HepG2 (cell line): ENCODE data around the gene ZNF786. TPM values are rescaled to one million over a fixed set of nuclear protein-coding genes. Genes with fewer than 3 reads are reported as not detected.

Experiments used
- ATAC-seq: fragments of 200-7000 bp; cut with Tn5 transposase; 3 replicates; pipeline ENCODE4 v1.9.1; 2020; ENCODE audit warnings: mild to moderate bottlenecking, moderate library complexity
- BruUV-seq: library from RNA; stranded (reverse); fragments of 400-500 nt; replicated peaks from 2 replicates; lab custom pipeline; 2021; lab: Mats Ljungman, UMichigan
- CTCF ChIA-PET: fragments of 300-600 bp; formaldehyde crosslinking; extraction: SDS; loops from one replicate; lab custom pipeline; 2021; ENCODE audit warnings: low total read pairs, inconsistent platforms, low intra/inter-chr PET ratio; lab: Yijun Ruan, JAX
- POLR2A ChIA-PET: fragments of 350-600 bp; sonication (Branson Sonifier 250); formaldehyde crosslinking; loops from one replicate; lab custom pipeline; 2020; ENCODE audit warnings: antibody characterized with exemption, inconsistent platforms; lab: Yijun Ruan, JAX
- DNase-seq: peaks from one replicate; pipeline ENCODE4 v3.0.0-alpha.2; 2015; ENCODE audit warnings: low spot score
- FAIRE-seq: peaks from 3 replicates; lab custom pipeline; 2011; peaks lifted over from hg19 to GRCh38; lab: Jason Lieb, UNC
- H2AFZ ChIP-seq: one replicate; pipeline ENCODE4 v1.6.1; 2011; ENCODE audit warnings: low read length, inconsistent platforms
- H3K27ac ChIP-seq: fragments of 300-600 bp; 3 replicates; pipeline ENCODE4 v1.8.0; 2011; ENCODE audit warnings: mixed run types, mild to moderate bottlenecking, mixed read lengths, low read length, inconsistent platforms; ENCODE audit not compliant: insufficient read depth; ENCODE audit errors: extremely low read length
- H3K27me3 ChIP-seq, 2 experiments: fragments of 200-600 bp in 1 of 2; 2 replicates in 1 of 2; 3 replicates in 1 of 2; pipeline versions ENCODE4 v1.6.0 to v1.8.0; 2011; ENCODE audit warnings: low read length in 2 of 2, mild to moderate bottlenecking in 2 of 2, moderate library complexity in 2 of 2, inconsistent platforms in 1 of 2; ENCODE audit not compliant: insufficient read depth in 2 of 2, control insufficient read depth in 1 of 2
- H3K36me3 ChIP-seq, 2 experiments: fragments of 200-600 bp in 1 of 2; replicated peaks in 1 of 2; 2 replicates in 1 of 2; 3 replicates in 1 of 2; pipeline versions ENCODE4 v1.5.1 to v1.8.0; 2011; ENCODE audit warnings: low read length in 2 of 2, inconsistent platforms in 1 of 2; ENCODE audit not compliant: insufficient read depth in 2 of 2, control insufficient read depth in 1 of 2
- H3K4me1 ChIP-seq: 2 replicates; pipeline ENCODE4 v1.5.1; 2012; ENCODE audit warnings: low read length, inconsistent platforms; ENCODE audit not compliant: insufficient read depth
- H3K4me2 ChIP-seq: 2 replicates; pipeline ENCODE4 v1.6.0; 2011; ENCODE audit warnings: low read depth, low read length, inconsistent platforms
- H3K4me3 ChIP-seq, 3 experiments: fragments of 200-600 bp in 1 of 3; sonication (generic), shearing (Covaris generic) in 1 of 3; replicated peaks in 1 of 3; 2 replicates each; pipeline ENCODE4 v1.5.1; 2011 to 2016; ENCODE audit warnings: low read length in 3 of 3, inconsistent platforms in 2 of 3, low read depth in 2 of 3, mild to moderate bottlenecking in 2 of 3, control low read depth in 1 of 3, mixed read lengths in 1 of 3; ENCODE audit not compliant: insufficient read depth in 1 of 3
- H3K79me2 ChIP-seq: one replicate; pipeline ENCODE4 v1.6.1; 2011; ENCODE audit warnings: low read length, inconsistent platforms; ENCODE audit not compliant: insufficient read depth
- H3K9ac ChIP-seq: 2 replicates; pipeline ENCODE4 v1.6.0; 2011; ENCODE audit warnings: mild to moderate bottlenecking, low read depth, low read length, inconsistent platforms; ENCODE audit not compliant: insufficient read depth
- H3K9me3 ChIP-seq: 2 replicates; pipeline ENCODE4 v1.5.1; 2012; ENCODE audit warnings: mild to moderate bottlenecking, low read length
- H4K20me1 ChIP-seq: 2 replicates; pipeline ENCODE4 v1.6.0; 2011; ENCODE audit warnings: inconsistent platforms, mild to moderate bottlenecking, low read length, moderate library complexity; ENCODE audit not compliant: insufficient read depth
- AFF4 ChIP-seq: sonication (generic); formaldehyde crosslinking; IDR thresholded peaks from 2 replicates; pipeline ENCODE4 v1.4.0; 2020; ENCODE audit warnings: missing genetic modification reagents
- DNMT1 ChIP-seq: sonication (generic); formaldehyde crosslinking; IDR thresholded peaks from 2 replicates; pipeline ENCODE4 v1.5.1; 2020; ENCODE audit warnings: mild to moderate bottlenecking, missing genetic modification reagents
- DRAP1 ChIP-seq: IDR thresholded peaks from 2 replicates; pipeline ENCODE4 v1.6.1; 2016; ENCODE audit warnings: missing genetic modification reagents, missing compliant biosample characterization
- KDM5B ChIP-seq: sonication (generic); formaldehyde crosslinking; IDR thresholded peaks from 2 replicates; pipeline ENCODE4 v1.4.0; 2020; ENCODE audit warnings: missing genetic modification reagents, mild to moderate bottlenecking, borderline replicate concordance
- NCOA2 ChIP-seq: sonication (generic); formaldehyde crosslinking; IDR thresholded peaks from 2 replicates; pipeline ENCODE4 v1.8.0; 2022; ENCODE audit warnings: inconsistent platforms
- RFXAP ChIP-seq: sonication (generic); formaldehyde crosslinking; IDR thresholded peaks from 2 replicates; pipeline ENCODE4 v1.4.0; 2020; ENCODE audit warnings: missing genetic modification reagents, borderline replicate concordance
- SMYD3 ChIP-seq: sonication (generic); formaldehyde crosslinking; IDR thresholded peaks from 2 replicates; pipeline ENCODE4 v1.8.1; 2023; ENCODE audit warnings: mild to moderate bottlenecking, missing genetic modification reagents
- STAT5B ChIP-seq: sonication (generic); formaldehyde crosslinking; IDR thresholded peaks from 2 replicates; pipeline ENCODE4 v1.4.0; 2020; ENCODE audit warnings: missing genetic modification reagents
- TCF12 ChIP-seq, 2 experiments: fragments of 450-650 bp in 1 of 2; sonication (generic) in 1 of 2; formaldehyde crosslinking in 1 of 2; IDR thresholded peaks; 2 replicates each; pipeline versions ENCODE4 v1.6.1 to v1.8.0; 2017 to 2022; ENCODE audit warnings: antibody characterized with exemption in 1 of 2, mild to moderate bottlenecking in 1 of 2, missing genetic modification reagents in 1 of 2, moderate library complexity in 1 of 2
- TSC22D2 ChIP-seq: sonication (generic); formaldehyde crosslinking; IDR thresholded peaks from 2 replicates; pipeline ENCODE4 v1.5.1; 2020; ENCODE audit warnings: missing genetic modification reagents, mild to moderate bottlenecking, borderline replicate concordance
- ZC3H13 ChIP-seq: sonication (generic); formaldehyde crosslinking; IDR thresholded peaks from 2 replicates; pipeline ENCODE4 v1.8.1; 2023; ENCODE audit warnings: mild to moderate bottlenecking, missing genetic modification reagents, moderate library complexity
- ZNF331 ChIP-seq: sonication (generic); formaldehyde crosslinking; IDR thresholded peaks from 2 replicates; pipeline ENCODE4 v1.4.0; 2020; ENCODE audit warnings: missing genetic modification reagents
- ZNF564 ChIP-seq: sonication (generic); formaldehyde crosslinking; IDR thresholded peaks from 2 replicates; pipeline ENCODE4 v1.8.1; 2023; ENCODE audit warnings: mild to moderate bottlenecking, missing genetic modification reagents
- ZSCAN20 ChIP-seq: sonication (generic); formaldehyde crosslinking; IDR thresholded peaks from 2 replicates; pipeline ENCODE4 v1.4.0; 2020; ENCODE audit warnings: missing genetic modification reagents, mild to moderate bottlenecking, borderline replicate concordance
- ZSCAN22 ChIP-seq: sonication (generic); formaldehyde crosslinking; IDR thresholded peaks from 2 replicates; pipeline ENCODE4 v1.4.0; 2020; ENCODE audit warnings: mild to moderate bottlenecking, missing genetic modification reagents
- WGBS: methylation state at CpG from one replicate; pipeline ENCODE4 v1.1.6; 2017; ENCODE audit warnings: low lambda C conversion rate; 5-methylcytosine and 5-hydroxymethylcytosine counted together
- in situ Hi-C: cut with HindIII; loops from 2 replicates; pipeline ENCODE4 v1.10.0; 2017; ENCODE audit warnings: low pct_unique_long_range_greater_than_20kb; ENCODE audit not compliant: extremely low pct_ligation_motif_present
- intact Hi-C: fragments of 100-400 bp; cut with micrococcal nuclease; formaldehyde crosslinking; loops from one replicate; pipeline ENCODE4 v1.10.0; 2022; ENCODE audit not compliant: unreplicated experiment
- polyA plus RNA-seq, 8 experiments: library from polyadenylated mRNA; depleted of rRNA in 3 of 8; stranded (reverse) in 7 of 8; unstranded in 1 of 8; fragments of >200 nt; fragmentation: Illumina TruSeq in 4 of 8; extraction: Trizol in 4 of 8; gene quantifications; 2 replicates each; pipeline versions ENCODE4 v1.2.1 to v1.2.3, GENCODE V29; 2011 to 2016; ENCODE audit warnings: low read depth in 4 of 8, missing spikeins in 1 of 8, mixed read lengths in 1 of 8; ENCODE audit not compliant: insufficient read depth in 1 of 8
- total RNA-seq, 5 experiments: library from RNA; depleted of rRNA; stranded (reverse); fragments of >200 nt; fragmentation: Illumina TruSeq; extraction: Trizol; gene quantifications; 2 replicates each; pipeline ENCODE4 v1.2.3, GENCODE V29; 2016; ENCODE audit warnings: low read depth in 1 of 5

The ZNF786 gene
- total and polyA plus RNA-seq, 2 of the 13 experiments (the other 11 are each of a cell fraction or from before 2014, with no cell fraction given): 2.0 to 4.0 TPM

DNA sequence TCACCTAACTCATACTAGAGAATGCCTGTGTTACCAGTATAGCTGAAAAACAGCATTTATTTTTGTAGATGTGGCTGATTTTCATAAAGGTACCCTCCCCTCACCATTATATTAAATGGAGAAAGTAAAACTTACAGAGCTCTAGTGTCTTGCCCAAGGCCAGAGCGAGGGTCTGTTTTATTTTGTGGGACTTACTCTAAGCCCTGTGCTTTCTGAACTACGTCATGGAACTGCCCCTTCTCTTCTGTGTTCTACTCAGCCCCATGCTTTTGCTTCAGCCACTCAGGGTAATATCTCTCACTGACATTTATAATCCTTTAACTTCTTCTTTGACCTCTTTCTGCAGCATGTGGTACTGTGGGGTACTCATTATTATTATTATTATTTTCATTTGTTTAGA, 10.3 kb upstream of the ZNF786 start:
- no peak for ATAC-seq
- POLR2A ChIA-PET: no interaction called here
- no peaks in the 10 kb centered on the region for H3K36me3 ChIP-seq
- H3K4me2 ChIP-seq: no peak overlapping the region
- no peak for FAIRE-seq
- TF ChIP-seq STAT5B (CRISPR knock-in tag) (no peak), AFF4 (CRISPR knock-in tag) (no peak), TCF12 (IDR thresholded peaks at IDR 0.05) (no peak), TCF12 (CRISPR knock-in tag; IDR thresholded peaks at IDR 0.05) (no peak), NCOA2 (CRISPR knock-in tag) (no peak), SMYD3 (CRISPR knock-in tag) (no peak), ZSCAN20 (CRISPR knock-in tag) (no peak), TSC22D2 (CRISPR knock-in tag) (no peak), ZNF331 (no peak), ZC3H13 (no peak), KDM5B (no peak), ZNF564 (CRISPR knock-in tag) (no peak), DRAP1 (CRISPR knock-in tag) (no peak), RFXAP (no peak), DNMT1 (no peak), ZSCAN22 (no peak)
- TF ChIP-seq, all 625 proteins: peak for 0
- peaks cover 15% of the 10 kb centered on the region; the same call in 1 of the 2 replicates for H3K4me1 ChIP-seq
- DNase-seq: no peak
- no peaks in the 10 kb centered on the region for H4K20me1 ChIP-seq
- no peak overlapping the region for H3K27ac ChIP-seq
- 46% methylated on average over 2 of the region's 2 CpGs for WGBS
- no TSS peak for BruUV-seq
- no peak overlapping the region for H2AFZ ChIP-seq
- H3K27me3 ChIP-seq: 0 out of 5 replicates have a peak, but pooled peaks cover 0 to 5% of the 10 kb centered on the region in 2 experiments
- H3K9ac ChIP-seq: no peak overlapping the region
- H3K4me3 ChIP-seq: no peak overlapping the region
- CTCF ChIA-PET: no interaction called here
- in situ Hi-C loops (no loop called here), intact Hi-C loops (no loop called here)
- H3K79me2 ChIP-seq: no peaks in the 10 kb centered on the region
- no peaks in the 10 kb centered on the region for H3K9me3 ChIP-seq
